Activated T-helper 1 cell treated with anti-CD3 and anti-CD28 coated beads, Interleukin-12 subunit alpha, Interleukin-12 subunit beta, Interleukin-2, Interleukin-4 antibody, amounts not matched to agents 30 ng/mL and 10 ng/mL and 1 ng/mL, durations not matched to agents 14 hours and 24 hours and 36 hours (primary cell): ENCODE measurements around the gene SLC35E1. TPM values are rescaled to one million over a fixed set of nuclear protein-coding genes. Genes with fewer than 3 reads are reported as not detected.

ENCODE experiments used
- total RNA-seq: library from RNA; stranded (reverse); gene quantifications from 2 replicates; pipeline ENCODE4 v1.2.3, GENCODE V29; 2022

Gene SLC35E1
- total RNA-seq, 1 donor from 2014 or later = 61.7 TPM

Other genes starting within 250 kb of the SLC35E1 start
- gene KLF2, start 247.6 kb downstream of the SLC35E1 start, total RNA-seq = 5.7 TPM in 2 replicates
- 39.6 and 41.4 TPM in 2 replicates for gene EPS15L1, start 100.4 kb downstream of the SLC35E1 start, total RNA-seq
- not detected in 2 replicates for gene CALR3, start 76.2 kb downstream of the SLC35E1 start, total RNA-seq
- gene C19orf44, start 76.0 kb downstream of the SLC35E1 start, total RNA-seq = 4.4 and 5.6 TPM in 2 replicates
- 84.3 and 92.0 TPM in 2 replicates for gene CHERP, start 30.0 kb downstream of the SLC35E1 start, total RNA-seq
- gene MED26, start 55.8 kb upstream of the SLC35E1 start, total RNA-seq = 14.0 and 14.9 TPM in 2 replicates
- gene SMIM7, start 87.7 kb upstream of the SLC35E1 start, total RNA-seq = 69.3 and 72.7 TPM in 2 replicates
- 0.69 and 0.78 TPM in 2 replicates for gene TMEM38A, start 88.7 kb upstream of the SLC35E1 start, total RNA-seq
- gene NWD1, start 147.4 kb upstream of the SLC35E1 start, total RNA-seq = not detected in 2 replicates